NCI-H1105 treated with DMSO at 0.1 percent for 48 hours (cell line): Measurements from ENCODE around the gene RELT.
A peak's percentile ranks its signal among the peaks of the same experiment; 100 is the strongest.

Experiments used
- DNase-seq: peaks from one replicate; lab custom pipeline; 2025; lab: John Stamatoyannopoulos, UW

Gene RELT

DNA sequence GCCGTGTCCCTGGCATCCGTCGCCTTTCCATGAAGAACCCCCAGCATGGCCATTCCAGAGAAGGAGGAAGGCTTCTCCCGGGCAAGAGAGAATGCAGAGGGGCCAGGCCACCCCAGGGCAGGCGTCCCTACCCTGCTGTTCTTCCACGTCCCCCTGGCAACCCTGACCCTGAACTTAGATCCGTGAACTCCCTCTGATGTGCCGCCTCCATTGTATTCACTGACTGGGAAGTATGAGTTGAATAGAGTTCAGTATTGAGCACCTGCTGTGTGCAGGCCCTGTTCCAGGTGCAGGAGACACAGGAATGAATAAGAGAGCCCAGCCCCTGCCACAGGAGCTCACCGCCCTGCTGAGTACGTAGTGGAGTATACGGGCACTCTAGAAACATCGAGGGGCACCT, 29.1 kb upstream of the RELT start:
- no peak for DNase-seq

DNA sequence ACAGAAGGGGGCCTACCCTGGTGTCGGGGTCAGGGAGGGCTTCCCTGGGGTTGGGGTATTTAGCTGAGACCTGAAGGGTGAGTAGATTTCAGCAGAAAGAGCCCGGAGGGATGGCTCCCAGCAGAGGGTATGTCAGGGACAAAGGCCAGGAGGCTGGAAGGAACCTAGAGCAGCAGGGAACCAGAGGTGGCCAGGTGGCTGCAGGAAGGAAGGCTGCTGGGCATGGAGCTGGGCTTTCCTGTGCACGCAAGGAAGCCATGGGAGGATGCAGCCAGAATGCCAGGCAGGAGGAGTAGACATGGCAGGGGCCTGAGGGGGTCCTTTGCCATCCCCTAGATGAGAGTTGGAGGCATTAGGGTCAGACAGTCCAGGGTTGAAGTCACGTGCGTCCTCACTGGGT, 27.4 kb upstream of the RELT start:
- no peak for DNase-seq

DNA sequence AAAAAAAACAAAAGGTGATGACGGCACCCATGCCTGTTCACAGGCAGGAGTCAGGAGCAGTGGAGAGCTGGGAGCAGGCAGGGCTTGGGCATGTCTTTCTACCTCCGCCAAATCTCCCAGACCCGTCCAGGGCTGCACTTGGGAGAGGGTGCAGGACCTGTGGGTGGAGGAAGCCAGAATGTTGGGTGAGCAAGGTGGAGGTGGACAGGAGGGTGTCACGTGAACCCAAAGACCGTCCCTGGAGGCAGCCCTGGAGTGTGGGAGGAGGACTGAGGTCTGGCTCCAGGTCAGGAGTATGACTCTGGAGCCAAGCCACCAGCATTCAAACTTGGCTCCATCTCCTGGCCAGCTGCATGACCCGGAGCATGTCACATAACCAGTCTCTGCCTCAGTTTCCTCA, 26.6 kb upstream of the RELT start:
- DNase-seq, result no peak

DNA sequence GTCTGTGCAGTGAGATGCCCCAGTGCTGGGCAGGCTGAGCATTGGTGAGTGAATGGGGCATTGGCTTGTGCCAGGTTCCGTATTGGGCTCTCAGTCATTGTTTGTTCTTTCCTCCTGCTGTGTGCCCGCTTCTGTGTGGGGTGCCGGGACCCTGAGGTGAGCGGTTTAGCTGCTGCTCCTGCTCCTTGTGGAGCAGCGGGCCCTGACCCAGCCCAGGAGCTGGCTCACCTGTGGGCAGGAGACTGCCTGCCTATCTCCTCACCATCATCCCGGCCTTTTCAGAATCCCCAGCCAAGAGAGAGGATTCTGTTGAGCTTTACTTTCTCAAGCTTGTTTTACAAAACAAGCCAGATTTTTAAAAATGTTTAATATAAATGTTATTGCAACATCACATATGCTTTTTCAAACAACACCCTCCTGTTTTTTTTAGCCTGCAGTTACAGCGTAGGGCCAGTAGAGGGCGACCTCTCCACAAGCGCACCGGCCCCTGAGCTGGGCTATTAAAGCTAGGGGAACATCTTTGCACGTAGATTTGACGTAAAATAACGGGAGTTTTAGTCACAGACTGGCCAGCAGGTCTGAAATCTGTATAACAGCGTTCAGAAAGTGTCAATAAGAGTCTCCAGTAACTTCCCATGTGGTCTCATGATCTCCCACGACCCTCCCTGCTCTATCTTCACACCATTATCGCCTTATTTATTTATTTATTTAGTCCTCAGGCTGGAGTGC, 25.1 kb upstream of the RELT start:
- peak; percentile 68 for DNase-seq

DNA sequence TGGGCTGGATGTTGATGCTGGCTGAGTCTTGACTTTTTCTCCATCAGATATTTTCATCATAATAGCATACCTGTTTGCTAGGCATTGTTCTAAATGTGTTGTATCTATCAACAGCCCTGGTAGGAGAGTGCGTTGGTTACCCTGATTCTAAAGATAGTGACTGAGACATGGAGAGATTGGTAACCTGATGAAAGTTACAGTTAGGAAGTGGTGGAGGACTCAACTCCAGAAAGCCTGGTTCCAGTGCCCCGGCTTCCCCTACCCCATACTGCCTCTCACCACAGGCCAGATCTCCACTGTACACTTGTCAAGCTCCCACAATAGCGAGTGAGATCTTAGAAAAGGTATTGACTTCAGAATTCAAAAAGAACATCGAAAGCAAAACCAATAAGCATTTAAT, 22.8 kb upstream of the RELT start:
- DNase-seq, result no peak

DNA sequence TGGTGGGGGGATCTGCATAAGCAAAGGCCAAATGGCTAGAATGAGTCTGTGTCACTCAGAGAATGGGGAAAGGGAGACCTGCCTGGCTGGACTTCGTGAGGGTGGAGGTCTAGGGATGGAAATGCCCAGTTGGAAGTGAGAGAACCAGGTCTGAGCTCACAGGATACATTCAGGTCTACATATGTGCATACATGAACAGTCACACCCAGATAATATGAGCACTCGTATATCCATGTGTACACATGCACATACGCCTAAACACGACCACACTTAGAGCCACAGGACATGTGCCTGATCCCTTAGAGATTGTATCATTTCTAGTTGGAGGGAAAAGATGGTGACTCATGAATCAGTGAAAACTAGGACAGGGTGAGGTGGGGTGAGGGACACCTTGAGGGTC, 21.1 kb upstream of the RELT start:
- DNase-seq, result no peak

DNA sequence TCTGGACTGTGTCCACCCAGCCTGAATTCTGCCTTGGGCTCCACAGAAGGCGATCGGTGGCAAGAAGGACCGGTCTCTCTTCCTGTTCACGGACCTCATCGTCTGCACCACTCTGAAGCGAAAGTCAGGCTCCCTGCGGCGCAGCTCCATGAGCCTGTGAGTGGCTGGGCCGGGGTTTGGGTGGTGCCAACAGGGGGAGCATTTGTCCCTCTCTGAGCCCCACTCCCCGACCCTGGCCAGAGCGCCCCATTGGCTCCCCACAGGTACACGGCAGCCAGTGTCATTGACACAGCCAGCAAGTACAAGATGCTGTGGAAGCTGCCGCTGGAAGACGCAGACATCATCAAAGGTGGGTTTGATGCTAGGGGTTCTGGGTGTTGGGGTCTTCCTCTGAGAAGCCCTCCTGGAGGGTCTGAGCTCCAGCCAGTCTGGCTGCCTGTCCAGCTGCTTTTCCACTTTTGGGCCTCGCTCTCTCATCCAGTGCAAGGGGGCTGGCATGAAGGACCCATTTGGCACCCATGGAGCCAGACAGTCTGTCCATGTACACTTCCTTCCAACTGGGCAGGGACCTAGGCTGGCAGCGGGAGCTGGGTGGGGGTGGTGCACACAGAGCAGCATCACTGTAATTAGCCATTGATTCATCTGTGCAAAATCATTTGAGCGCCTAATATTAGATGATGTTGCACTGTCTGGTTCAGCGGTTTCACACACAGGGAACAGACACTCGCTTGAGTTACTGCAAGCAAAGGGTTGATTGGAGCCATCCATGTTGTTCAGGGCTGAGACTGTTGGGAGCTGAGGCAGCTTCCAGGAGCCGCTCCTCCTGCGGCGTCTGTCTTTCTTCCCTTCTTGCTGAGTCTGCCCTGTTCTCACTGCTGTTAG, 19.0 kb upstream of the RELT start:
- no peak for DNase-seq

DNA sequence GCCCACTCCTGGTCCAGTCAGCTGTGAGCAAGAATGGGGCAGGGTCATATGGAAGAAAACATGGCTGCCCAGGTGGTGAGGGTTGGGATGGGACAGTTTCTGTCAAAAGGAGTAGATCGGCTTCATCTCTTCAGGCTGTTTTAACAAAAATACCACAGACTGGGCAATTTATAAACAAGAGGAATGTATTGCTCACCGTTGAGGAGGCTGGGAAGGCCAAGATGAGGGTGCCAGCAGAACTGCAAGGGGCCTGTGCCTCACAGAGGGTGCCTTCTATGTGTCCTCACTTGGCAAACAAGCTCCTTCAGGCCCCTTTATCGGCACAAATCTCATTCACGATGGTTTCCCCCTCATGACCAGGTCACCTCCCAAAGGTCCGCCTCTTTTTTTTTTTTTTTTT, 18.1 kb upstream of the RELT start:
- DNase-seq, result no peak

DNA sequence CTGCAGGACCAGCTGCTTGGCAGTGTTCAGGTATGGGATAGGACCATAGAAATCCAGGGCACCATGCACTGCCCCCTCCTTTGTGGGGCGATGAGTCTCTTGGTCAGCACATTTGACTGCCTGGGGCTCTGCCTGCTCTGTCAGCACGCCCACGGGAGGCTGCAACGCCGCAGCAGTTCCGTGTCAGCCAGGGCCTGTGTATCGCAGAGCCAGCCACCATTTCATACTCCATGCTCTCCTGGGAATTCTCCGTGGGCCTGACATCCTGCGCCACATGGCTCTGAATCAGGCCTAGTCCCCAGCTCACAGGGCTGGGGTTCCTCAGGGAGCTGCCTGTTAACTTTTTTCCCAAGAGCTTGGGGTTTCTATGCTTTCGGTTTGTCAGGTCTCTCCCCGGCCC, 16.9 kb upstream of the RELT start:
- no peak for DNase-seq

DNA sequence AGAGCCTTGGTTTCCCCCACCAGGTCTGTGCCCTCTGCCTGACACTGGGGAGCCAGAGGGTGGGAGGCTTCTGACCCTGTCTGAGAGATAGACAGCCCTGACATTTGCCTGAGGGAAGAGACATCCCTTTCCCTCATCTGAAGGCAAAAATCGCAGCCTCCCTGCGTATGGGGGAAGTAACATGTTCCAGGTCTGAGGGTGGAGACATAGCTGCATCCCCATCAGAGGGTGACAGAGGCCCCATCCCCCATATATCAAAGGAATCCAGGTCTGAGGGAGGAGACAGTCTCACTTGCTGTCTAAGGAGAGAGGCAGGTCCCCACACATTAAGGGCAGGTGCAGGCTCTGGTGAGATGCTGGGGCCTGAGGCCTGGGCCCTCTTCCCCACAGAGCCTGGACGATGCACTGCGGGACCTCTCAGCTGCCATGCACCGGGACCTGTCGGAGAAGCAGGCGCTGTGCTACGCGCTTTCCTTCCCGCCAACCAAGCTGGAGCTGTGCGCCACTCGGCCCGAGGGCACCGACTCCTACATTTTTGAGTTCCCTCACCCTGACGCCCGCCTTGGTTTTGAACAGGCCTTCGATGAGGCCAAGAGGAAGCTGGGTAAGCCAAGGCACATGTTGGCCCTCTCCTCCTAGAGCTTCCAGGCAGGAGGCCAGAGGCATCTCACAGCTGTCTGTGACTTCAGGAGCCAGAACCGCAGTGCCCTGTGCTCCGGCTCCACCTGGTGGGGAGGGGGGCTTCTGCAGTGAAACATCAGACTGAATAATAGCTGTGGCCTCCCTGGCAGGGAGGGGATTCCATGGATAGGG, 16.1 kb upstream of the RELT start:
- DNase-seq, result no peak

DNA sequence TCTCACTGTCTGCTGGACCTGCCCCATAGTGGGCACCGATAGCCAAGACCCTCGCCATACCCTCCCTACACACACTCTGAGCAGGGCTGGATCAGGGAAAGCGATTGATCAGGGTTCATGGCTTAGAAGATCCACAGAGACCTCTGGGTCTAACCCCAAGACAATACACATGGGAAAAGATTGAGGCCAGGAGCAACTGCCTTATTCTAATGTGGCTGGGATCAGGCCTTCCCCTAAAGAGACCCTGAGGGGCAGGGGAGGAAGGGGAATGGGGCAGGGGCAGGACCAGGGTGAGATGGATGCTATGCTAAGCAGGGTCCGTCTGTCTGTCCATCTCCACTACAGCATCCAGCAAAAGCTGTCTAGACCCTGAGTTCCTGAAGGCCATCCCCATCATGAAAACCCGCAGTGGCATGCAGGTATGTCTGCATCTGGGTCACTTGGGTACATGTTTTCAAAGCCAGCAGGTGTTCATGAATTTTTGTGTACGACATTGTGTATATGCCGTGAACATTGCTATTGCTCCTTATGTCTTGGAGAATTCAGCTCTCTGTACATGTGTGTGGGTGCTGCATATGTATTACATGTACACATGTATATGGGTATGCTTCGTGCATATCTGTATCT, 15.3 kb upstream of the RELT start:
- no peak for DNase-seq

DNA sequence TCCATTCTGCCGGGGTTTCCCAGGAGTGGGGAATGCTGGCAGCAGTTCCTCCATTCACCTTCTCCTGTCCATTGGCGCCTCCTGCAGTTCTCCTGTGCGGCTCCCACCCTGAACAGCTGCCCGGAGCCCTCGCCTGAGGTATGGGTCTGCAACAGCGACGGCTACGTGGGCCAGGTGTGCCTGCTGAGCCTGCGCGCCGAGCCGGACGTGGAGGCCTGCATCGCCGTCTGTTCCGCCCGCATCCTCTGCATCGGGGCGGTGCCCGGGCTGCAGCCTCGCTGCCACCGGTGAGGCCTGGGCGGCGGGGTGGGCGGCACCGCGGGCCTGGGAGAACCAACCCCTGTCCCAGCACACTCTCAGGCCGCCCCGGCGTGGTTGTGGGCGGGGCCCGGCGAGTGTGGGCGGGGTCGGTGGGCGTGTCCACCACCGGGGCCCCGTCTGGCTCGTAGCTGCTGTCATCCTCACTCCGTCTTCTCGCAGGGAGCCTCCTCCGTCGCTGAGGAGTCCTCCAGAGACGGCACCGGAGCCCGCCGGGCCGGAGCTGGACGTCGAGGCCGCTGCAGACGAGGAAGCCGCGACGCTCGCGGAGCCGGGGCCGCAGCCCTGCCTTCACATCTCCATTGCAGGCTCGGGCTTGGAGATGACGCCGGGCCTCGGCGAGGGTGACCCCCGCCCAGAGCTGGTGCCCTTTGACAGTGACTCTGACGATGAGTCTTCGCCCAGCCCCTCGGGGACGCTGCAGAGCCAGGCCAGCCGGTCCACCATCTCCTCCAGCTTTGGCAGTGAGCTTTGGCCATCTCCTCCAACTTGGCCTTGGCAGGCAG, 14.0 kb upstream of the RELT start:
- DNase-seq, result no peak

DNA sequence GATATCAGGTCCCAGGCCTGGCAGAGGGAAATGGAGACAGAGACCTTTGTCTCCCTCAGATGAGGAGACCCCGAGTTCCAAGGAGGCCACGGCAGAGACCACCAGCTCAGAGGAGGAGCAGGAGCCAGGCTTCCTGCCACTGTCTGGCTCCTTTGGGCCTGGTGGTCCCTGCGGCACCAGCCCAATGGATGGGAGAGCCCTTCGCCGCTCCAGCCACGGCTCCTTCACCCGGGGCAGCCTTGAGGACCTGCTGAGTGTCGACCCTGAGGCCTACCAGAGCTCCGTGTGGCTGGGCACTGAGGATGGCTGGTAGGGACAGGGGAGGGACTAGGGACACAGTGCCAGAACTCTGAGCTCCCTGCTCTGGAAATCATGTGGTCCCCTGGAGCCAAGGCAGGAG, 13.1 kb upstream of the RELT start:
- no peak for DNase-seq

DNA sequence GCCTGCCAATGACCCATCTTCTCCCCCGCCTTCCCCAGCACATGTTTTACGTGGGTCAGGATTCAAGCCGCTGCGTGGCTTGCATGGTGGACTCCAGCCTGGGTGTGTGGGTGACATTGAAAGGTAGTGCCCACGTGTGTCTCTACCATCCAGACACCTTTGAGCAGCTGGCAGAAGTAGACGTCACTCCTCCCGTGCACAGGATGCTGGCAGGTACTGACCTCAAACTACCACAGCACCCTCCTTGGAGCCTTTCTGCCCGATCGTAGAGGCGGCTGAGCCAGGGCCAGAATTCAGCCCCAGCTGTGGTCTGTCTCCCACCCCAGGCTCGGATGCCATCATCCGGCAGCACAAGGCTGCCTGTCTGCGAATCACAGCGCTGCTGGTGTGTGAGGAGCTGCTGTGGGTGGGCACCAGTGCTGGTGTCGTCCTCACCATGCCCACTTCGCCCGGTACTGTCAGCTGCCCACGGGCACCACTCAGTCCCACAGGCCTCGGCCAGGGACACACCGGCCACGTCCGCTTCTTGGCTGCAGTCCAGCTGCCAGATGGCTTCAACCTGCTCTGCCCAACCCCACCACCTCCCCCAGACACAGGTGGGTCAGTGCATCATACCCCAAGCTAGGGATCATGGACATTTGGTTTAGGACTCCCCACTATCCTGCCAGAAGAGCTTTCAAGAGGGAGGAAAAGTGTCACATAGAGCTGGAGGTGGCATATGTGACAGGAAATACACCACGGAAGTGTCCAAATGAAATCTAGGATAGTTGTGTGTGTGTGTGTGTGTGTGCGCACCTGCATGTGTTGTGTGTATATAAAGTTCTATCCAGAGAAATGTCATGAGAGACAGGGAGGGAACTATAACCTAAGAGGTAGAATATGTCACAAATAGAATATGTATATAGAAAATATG, 10.6 kb upstream of the RELT start:
- no peak for DNase-seq

DNA sequence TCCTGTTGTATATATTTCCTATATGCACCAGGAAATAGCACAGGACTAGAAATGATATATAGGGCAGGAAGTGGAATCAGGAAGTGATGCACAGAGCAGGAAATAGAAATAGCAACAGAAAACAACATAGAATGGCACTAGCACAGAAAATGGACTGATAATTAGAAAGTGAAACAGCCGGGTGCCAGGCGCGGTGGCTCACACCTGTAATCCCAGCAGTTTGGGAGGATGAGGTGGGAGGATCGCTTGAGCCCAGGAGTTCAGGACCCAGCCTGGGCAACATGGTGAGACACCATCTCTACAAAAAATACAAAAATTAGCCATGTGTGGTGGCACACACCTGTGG, 10.0 kb upstream of the RELT start:
- DNase-seq, result no peak

DNA sequence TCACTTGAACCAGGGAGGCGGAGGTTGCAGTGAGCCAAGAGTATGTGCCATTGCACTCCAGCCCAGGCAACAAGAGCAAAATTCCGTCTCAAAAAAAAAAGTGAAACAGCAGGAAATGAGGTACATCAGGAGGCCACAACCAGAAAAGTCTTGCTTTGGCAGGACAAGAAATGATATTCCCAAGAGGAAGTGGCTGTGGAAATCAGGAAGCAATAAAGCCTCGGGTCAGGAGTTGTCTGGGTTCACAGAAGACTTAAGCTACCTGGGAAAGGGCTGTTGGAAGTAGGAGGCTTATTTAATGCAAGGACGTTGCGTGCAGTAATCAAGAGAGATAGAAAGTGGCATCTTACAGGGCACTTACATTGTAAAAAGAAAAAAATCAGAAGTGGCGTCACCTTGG, 9.2 kb upstream of the RELT start:
- no peak for DNase-seq

DNA sequence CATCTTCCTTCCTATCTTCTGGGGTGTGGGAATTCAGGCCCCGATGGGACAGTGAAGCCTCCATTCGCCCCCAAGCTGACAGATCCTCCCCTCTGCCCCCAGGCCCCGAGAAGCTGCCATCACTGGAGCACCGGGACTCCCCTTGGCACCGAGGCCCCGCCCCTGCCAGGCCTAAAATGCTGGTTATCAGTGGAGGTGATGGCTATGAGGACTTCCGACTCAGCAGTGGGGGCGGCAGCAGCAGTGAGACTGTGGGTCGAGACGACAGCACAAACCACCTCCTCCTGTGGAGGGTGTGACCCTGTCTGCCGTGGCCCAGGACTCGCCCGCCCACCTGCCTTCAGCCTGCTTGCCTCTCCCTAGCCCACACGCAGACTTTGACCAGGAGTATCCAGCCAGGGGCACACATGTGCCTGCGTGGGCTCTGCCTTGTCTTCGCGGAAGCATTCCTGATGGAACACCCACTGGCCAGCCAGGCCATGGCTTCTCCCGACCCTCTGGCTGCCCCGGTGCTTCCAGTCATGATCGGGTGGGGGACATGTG, 8.6 kb upstream of the RELT start:
- no peak for DNase-seq

DNA sequence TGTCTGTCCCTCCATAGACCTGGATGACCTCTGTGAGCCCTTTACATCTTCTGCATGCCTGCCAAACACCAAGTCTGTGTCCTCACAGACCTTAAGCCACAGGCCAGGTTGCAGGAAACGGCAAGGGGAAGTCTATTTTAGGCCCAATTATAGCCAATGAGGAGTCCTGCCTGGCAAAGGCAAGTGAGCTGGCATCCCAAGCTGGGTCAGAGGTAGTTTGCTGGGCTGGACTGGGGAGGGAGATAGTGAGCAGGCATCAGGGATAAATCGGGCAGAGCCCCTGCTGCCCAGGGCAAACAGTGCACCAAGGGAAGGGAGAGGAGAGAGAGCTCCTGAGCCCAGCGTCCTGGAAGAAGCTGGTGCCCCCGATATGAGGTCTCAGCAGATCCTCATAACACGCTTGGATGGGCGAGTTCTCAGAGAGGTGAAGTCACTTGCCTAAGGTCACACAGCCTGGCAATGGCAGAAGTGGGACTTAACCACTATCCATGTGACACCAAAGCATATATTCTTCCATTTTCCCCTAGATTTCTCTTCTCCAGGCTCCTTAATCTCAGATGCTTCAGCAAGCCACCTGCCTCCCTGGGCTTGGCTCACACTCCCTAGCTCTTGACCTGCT, 3.7 kb upstream of the RELT start:
- no peak for DNase-seq

DNA sequence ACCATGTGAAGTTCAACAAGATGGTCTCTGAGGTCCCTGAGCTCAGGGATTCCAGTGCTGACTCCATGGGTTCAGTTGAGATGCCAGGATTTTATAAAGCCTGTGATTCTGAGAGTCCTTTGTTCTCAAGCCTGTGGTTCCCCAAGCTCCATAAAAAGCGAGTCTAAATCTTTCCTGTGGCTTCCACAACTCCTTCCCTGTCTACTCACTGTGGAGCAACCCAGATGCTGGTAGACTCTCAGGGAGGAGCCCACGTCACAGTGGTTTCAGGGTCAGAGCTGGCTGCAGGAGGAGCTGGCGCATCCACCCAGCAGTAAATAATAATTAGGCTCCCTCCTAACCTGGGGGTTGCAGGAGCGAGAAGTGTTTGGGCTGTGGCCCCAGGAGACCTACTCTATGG, 2.0 kb upstream of the RELT start:
- DNase-seq, result no peak

DNA sequence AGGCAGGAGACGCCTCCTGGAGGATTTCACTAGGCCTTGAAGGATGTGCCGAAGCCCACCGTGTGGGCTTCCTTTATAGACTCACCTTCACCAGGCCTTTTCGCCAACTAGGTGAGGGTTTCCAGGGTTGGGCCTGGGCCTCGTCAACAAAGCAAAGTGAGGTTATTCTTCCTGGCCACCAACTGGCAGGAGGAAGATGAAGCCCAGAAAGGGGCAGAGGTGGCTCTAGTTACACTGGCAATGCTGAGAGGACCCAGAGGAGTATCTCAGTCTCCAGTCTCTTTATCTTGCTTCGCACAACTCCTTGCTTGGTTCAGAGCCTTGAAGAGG, 404 bp upstream of the RELT start:
- DNase-seq, result no peak
